CD14-positive monocyte (primary cell): ENCODE data around the gene SEMA4D. TPM values are rescaled to one million over a fixed set of nuclear protein-coding genes. Genes with fewer than 3 reads are reported as not detected.

Experiments
- DNase-seq, 3 donors: peaks; one replicate each; pipeline ENCODE4 v3.0.0-alpha.2; 2011 to 2022
- H2AFZ ChIP-seq: 2 replicates; pipeline ENCODE4 v1.6.0; 2012; ENCODE audit warnings: mild to moderate bottlenecking, low read depth, low read length, inconsistent platforms; ENCODE audit not compliant: insufficient read depth, poor library complexity, severe bottlenecking
- H3K27ac ChIP-seq, 2 donors: 1 replicate in 1 of 2; 2 replicates in 1 of 2; pipeline ENCODE4 v1.5.1; 2012 to 2013; ENCODE audit warnings: low read length in 2 of 2, control low read depth in 1 of 2, inconsistent platforms in 1 of 2, low read depth in 1 of 2, mild to moderate bottlenecking in 1 of 2
- H3K27me3 ChIP-seq, 2 donors: one replicate each; pipeline versions ENCODE4 v1.6.0 to v1.6.1; 2011 to 2013; ENCODE audit warnings: low read length in 2 of 2; ENCODE audit not compliant: control insufficient read depth in 2 of 2, insufficient read depth in 2 of 2
- H3K36me3 ChIP-seq, 2 donors: replicated peaks in 1 of 2; 1 replicate in 1 of 2; 2 replicates in 1 of 2; pipeline versions ENCODE4 v1.5.1 to v1.6.1; 2012 to 2013; ENCODE audit warnings: low read length in 2 of 2, control low read depth in 1 of 2, inconsistent platforms in 1 of 2, mild to moderate bottlenecking in 1 of 2; ENCODE audit not compliant: insufficient read depth in 2 of 2, control insufficient read depth in 1 of 2
- H3K4me1 ChIP-seq, 2 donors: 1 replicate in 1 of 2; 2 replicates in 1 of 2; pipeline versions ENCODE4 v1.5.1 to v1.6.1; 2012 to 2013; ENCODE audit warnings: low read length in 2 of 2, control low read depth in 1 of 2, inconsistent platforms in 1 of 2, mild to moderate bottlenecking in 1 of 2, moderate library complexity in 1 of 2; ENCODE audit not compliant: insufficient read depth in 2 of 2, control insufficient read depth in 1 of 2
- H3K4me2 ChIP-seq: replicated peaks from 2 replicates; pipeline ENCODE3; 2012; ENCODE audit warnings: low read length, moderate library complexity, mild to moderate bottlenecking; ENCODE audit not compliant: poor library complexity, severe bottlenecking; ENCODE audit errors: extremely low read depth
- H3K4me3 ChIP-seq, 3 experiments: fragments of 200-600 bp in 1 of 3; sonication (generic) in 1 of 3; replicated peaks in 1 of 3; 1 replicate in 2 of 3; 2 replicates in 1 of 3; pipeline ENCODE4 v1.5.1; 2011 to 2013; ENCODE audit warnings: low read length in 3 of 3, mild to moderate bottlenecking in 3 of 3, control low read depth in 2 of 3, low read depth in 2 of 3, inconsistent platforms in 1 of 3, moderate library complexity in 1 of 3
- H3K79me2 ChIP-seq: 2 replicates; pipeline ENCODE4 v1.6.0; 2012; ENCODE audit warnings: mild to moderate bottlenecking, control low read depth, inconsistent platforms, low read length, moderate library complexity; ENCODE audit not compliant: insufficient read depth
- H3K9ac ChIP-seq: 2 replicates; pipeline ENCODE4 v1.6.0; 2017; ENCODE audit warnings: low read length, mild to moderate bottlenecking; ENCODE audit not compliant: insufficient read depth, poor library complexity, severe bottlenecking
- H3K9me3 ChIP-seq, 2 donors: replicated peaks in 1 of 2; 1 replicate in 1 of 2; 2 replicates in 1 of 2; pipeline versions ENCODE4 v1.5.1 to v1.6.1; 2012 to 2013; ENCODE audit warnings: low read length in 2 of 2, control low read depth in 1 of 2; ENCODE audit not compliant: control insufficient read depth in 1 of 2, insufficient read depth in 1 of 2
- H4K20me1 ChIP-seq: 2 replicates; pipeline ENCODE4 v1.6.0; 2012; ENCODE audit warnings: mild to moderate bottlenecking, low read length, control low read depth, moderate library complexity; ENCODE audit not compliant: insufficient read depth
- H3K27ac Mint-ChIP-seq, 7 donors: one replicate each; pipeline ENCODE4 v1.8.0; 2020; ENCODE audit warnings: mild to moderate bottlenecking in 7 of 7, mixed read lengths in 7 of 7, moderate library complexity in 6 of 7, inconsistent platforms in 2 of 7
- H3K27me3 Mint-ChIP-seq, 3 donors: one replicate each; pipeline ENCODE4 v1.8.0; 2021 to 2022; ENCODE audit warnings: low read depth in 3 of 3, mild to moderate bottlenecking in 3 of 3, mixed read lengths in 3 of 3, moderate library complexity in 3 of 3, inconsistent platforms in 1 of 3
- H3K36me3 Mint-ChIP-seq, 2 donors: one replicate each; pipeline ENCODE4 v1.8.0; 2020; ENCODE audit warnings: mixed read lengths in 2 of 2, inconsistent platforms in 1 of 2, mild to moderate bottlenecking in 1 of 2
- H3K4me1 Mint-ChIP-seq: one replicate; pipeline ENCODE4 v1.8.0; 2020; ENCODE audit warnings: mild to moderate bottlenecking, mixed read lengths
- H3K4me3 Mint-ChIP-seq, 2 donors: one replicate each; pipeline ENCODE4 v1.8.0; 2020; ENCODE audit warnings: mild to moderate bottlenecking in 2 of 2, mixed read lengths in 2 of 2, moderate library complexity in 1 of 2
- H3K9me3 Mint-ChIP-seq, 7 donors: one replicate each; pipeline ENCODE4 v1.8.0; 2020 to 2022; ENCODE audit warnings: mixed read lengths in 7 of 7, mild to moderate bottlenecking in 6 of 7, moderate library complexity in 6 of 7, inconsistent platforms in 2 of 7
- CTCF ChIP-seq: fragments of 200-600 bp; IDR thresholded peaks from one replicate; pipeline ENCODE4 v1.8.0; 2022; ENCODE audit warnings: antibody characterized with exemption, mild to moderate bottlenecking
- whole genome bisulfite sequencing: methylation state at CpG from one replicate; pipeline ENCODE4 v1.1.5; 2013; ENCODE audit warnings: missing lambda C conversion rate; ENCODE audit not compliant: insufficient coverage; 5-methylcytosine and 5-hydroxymethylcytosine counted together
- intact Hi-C, 2 donors: fragments of 100-400 bp; cut with micrococcal nuclease; formaldehyde crosslinking; loops; one replicate each; pipeline versions ENCODE4 v1.15.0 to v1.15.1; 2023
- polyA plus RNA-seq, 3 donors: library from polyadenylated mRNA; depleted of rRNA in 1 of 3; unstranded in 2 of 3; stranded (reverse) in 1 of 3; fragments of 300-500 nt in 2 of 3; fragments of >200 nt in 1 of 3; fragmentation: Illumina TruSeq in 2 of 3; gene quantifications; 1 replicate in 2 of 3; 2 replicates in 1 of 3; pipeline ENCODE4 v1.2.3, GENCODE V29; 2012 to 2021

The SEMA4D gene
- polyA plus RNA-seq, 3 donors = 28.2 to 117 (median 28.6) TPM

GRCh38 chr9:89379508-89380115 lies 118.3 kb downstream of the SEMA4D start:
- intact Hi-C loops = loop anchor here (5.0 to 10.0 kb wide), 5 partner anchors 62 to 178 kb away; partner anchors contain the start of genes SECISBP2 (in 2 of the 2) and CKS2 (in 1 of the 2)
- Histone ChIP-seq H3K4me2 (no peak overlapping the region), H3K9me3 (no peaks in the 10 kb centered on the region), H3K36me3 (peaks cover 75 to 79% of the 10 kb centered on the region in 2 donors), H3K27ac (peak overlapping the region; percentile 75), H3K4me3 (peak overlapping the region in 1 of 3 experiments; percentile 4), H3K79me2 (peaks cover 7% of the 10 kb centered on the region), H3K9ac (no peak overlapping the region), H3K27me3 (no peaks in the 10 kb centered on the region), H4K20me1 (peaks cover 8% of the 10 kb centered on the region), H3K4me1 (peaks cover 50 to 61% of the 10 kb centered on the region in 2 donors), H2AFZ (no peak overlapping the region)
- peak; percentile 70 to 89 (median 78) for DNase-seq
- peak overlapping the region; percentile 77 to 91 (median 87) for H3K27ac Mint-ChIP-seq
- H3K4me3 Mint-ChIP-seq = peak overlapping the region in 1 of 2 donors; percentile 37
- peaks cover 73 to 79% of the 10 kb centered on the region in 2 donors for H3K36me3 Mint-ChIP-seq
- peaks cover 0 to 3% (median 0%) of the 10 kb centered on the region in 7 donors for H3K9me3 Mint-ChIP-seq
- H3K4me1 Mint-ChIP-seq = peaks cover 70% of the 10 kb centered on the region
- WGBS = 33% methylated on average over 14 of the region's 14 CpGs
- H3K27me3 Mint-ChIP-seq = peaks cover 0 to 1% (median 0%) of the 10 kb centered on the region in 3 donors
- TF ChIP-seq CTCF = peak; percentile 18

DNA sequence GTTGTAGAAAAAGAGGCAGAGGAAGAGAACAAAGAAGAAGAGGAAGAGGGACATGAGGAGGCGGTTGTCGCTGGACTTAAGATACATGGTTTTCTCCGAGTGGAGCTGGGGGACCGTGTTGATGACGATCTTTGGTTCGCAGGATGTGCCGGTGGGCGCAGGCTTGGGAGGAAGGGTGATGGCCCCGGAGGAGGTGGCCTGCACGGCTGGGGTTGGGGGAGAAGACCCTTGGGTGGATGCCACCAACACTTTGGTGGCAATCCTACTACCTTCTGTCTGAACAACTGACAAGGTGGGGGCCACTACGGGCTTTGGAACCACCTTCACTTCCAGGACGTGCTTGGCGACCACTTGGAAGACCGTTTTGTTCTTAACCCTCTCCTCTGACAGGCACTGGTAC lies 118.9 kb downstream of the SEMA4D start:
- H3K9me3 ChIP-seq = no peaks in the 10 kb centered on the region
- H3K4me3 ChIP-seq = peak overlapping the region in 1 of 3 experiments; percentile 4
- H4K20me1 ChIP-seq = peaks cover 8% of the 10 kb centered on the region
- no peak for TF ChIP-seq CTCF
- Mint-ChIP-seq H3K9me3 (peaks cover 0 to 4% (median 0%) of the 10 kb centered on the region in 7 donors), H3K27ac (peak overlapping the region; percentile 68 to 91 (median 83)), H3K4me1 (peaks cover 70% of the 10 kb centered on the region), H3K27me3 (no peaks in the 10 kb centered on the region), H3K4me3 (no peak overlapping the region), H3K36me3 (peaks cover 68 to 78% of the 10 kb centered on the region in 2 donors)
- 89% methylated on average over 7 of the region's 14 CpGs for WGBS
- H3K4me2 ChIP-seq = no peak overlapping the region
- peak overlapping the region; percentile 75 for H3K27ac ChIP-seq
- intact Hi-C loops = loop anchor here in 1 of 2 donors (5.0 kb wide), 1 partner anchor 178 kb away; no protein-coding TSS in a partner anchor
- no peak for DNase-seq
- peaks cover 50 to 61% of the 10 kb centered on the region in 2 donors for H3K4me1 ChIP-seq
- no peak overlapping the region for H2AFZ ChIP-seq
- H3K36me3 ChIP-seq = peaks cover 69 to 79% of the 10 kb centered on the region in 2 donors
- peaks cover 7% of the 10 kb centered on the region for H3K79me2 ChIP-seq
- no peak overlapping the region for H3K9ac ChIP-seq
- H3K27me3 ChIP-seq = no peaks in the 10 kb centered on the region
